Endothelial cell of umbilical vein (primary cell): ENCODE measurements around the gene OR2A14.

Experiments
- CTCF ChIP-seq, 2 donors: IDR thresholded peaks; 1 replicate in 1 of 2; 2 replicates in 1 of 2; pipeline ENCODE4 v1.5.1; 2011; ENCODE audit warnings: low read length in 2 of 2, mild to moderate bottlenecking in 2 of 2, moderate library complexity in 2 of 2, control low read depth in 1 of 2, inconsistent platforms in 1 of 2, low read depth in 1 of 2; ENCODE audit not compliant: insufficient read depth in 1 of 2; ENCODE audit errors: extremely low read depth in 1 of 2
- EZH2 ChIP-seq: IDR thresholded peaks from 2 replicates; pipeline ENCODE4 v1.6.1; 2012; ENCODE audit warnings: borderline replicate concordance, low read depth, mild to moderate bottlenecking, moderate library complexity, low read length, inconsistent platforms; ENCODE audit not compliant: severe bottlenecking
- FOS ChIP-seq: IDR thresholded peaks from 2 replicates; pipeline ENCODE4 v1.6.1; 2011; ENCODE audit warnings: mild to moderate bottlenecking, low read length, moderate library complexity, borderline replicate concordance; ENCODE audit not compliant: insufficient read depth
- JUN ChIP-seq: IDR thresholded peaks from 2 replicates; pipeline ENCODE4 v1.6.1; 2011; ENCODE audit warnings: borderline replicate concordance, low read depth; ENCODE audit not compliant: insufficient read length, insufficient read depth
- MYC ChIP-seq: IDR thresholded peaks from one replicate; pipeline ENCODE4 v1.6.1; 2011; ENCODE audit warnings: mild to moderate bottlenecking, low read depth, low read length
- POLR2A ChIP-seq: IDR thresholded peaks from 2 replicates; pipeline ENCODE4 v1.6.1; 2012; ENCODE audit warnings: low read depth, mild to moderate bottlenecking, control low read depth, low read length
- POLR2AphosphoS5 ChIP-seq: IDR thresholded peaks from 2 replicates; pipeline ENCODE4 v1.6.1; 2012; ENCODE audit warnings: low read depth, mild to moderate bottlenecking, control low read depth, low read length, moderate library complexity; ENCODE audit not compliant: insufficient read depth
- TF ChIP-seq, protein P1 (sequence below): IDR thresholded peaks from 2 replicates; pipeline ENCODE4 v1.6.1; 2011; ENCODE audit not compliant: insufficient read depth, insufficient read length

DNA sequence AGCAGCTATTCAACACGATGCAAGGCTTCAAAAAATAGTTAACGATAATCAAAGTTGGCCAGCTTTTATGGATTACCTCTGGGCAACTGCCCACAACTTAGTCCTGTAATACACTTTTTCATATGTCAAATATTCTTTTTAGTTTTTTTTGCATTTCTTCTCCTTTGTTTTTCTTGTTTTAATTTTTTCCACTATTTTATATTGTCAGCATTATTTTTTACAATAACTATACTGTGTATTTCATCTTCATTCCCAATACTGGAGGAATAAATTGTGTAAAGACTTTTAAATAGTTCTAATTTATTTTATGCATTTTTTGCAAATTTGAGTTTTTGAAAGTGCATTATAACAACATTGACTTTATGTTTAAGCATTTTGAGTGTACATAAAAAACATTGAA is 41.8 kb downstream of the OR2A14 start:
- TF ChIP-seq POLR2A = no peak
- no peak for TF ChIP-seq CTCF (IDR thresholded peaks at IDR 0.05; ENCODE audit: extremely low read depth in 1 of 2, insufficient read depth in 1 of 2, low read depth in 1 of 2, low read length in 2 of 2)
- TF ChIP-seq MYC = no peak
- TF ChIP-seq JUN = no peak
- no peak for TF ChIP-seq EZH2
- TF ChIP-seq POLR2AphosphoS5 = no peak
- TF ChIP-seq, protein P1, sequence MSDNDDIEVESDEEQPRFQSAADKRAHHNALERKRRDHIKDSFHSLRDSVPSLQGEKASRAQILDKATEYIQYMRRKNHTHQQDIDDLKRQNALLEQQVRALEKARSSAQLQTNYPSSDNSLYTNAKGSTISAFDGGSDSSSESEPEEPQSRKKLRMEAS = no peak
- no peak for TF ChIP-seq FOS
